ENCODE data around the gene CHADL. TPM values are rescaled to one million over a fixed set of nuclear protein-coding genes. Genes with fewer than 3 reads are reported as not detected.

CHADL gene
- total RNA-seq, 1 donor from 2014 or later = 1.2 TPM

- H3K36me3 Mint-ChIP-seq (ENCODE audit: low read depth, unreplicated experiment) = peaks cover 19% of the 10 kb centered on the region
- H3K4me3 Mint-ChIP-seq (ENCODE audit: unreplicated experiment) = no peak overlapping the region
- no peak for DNase-seq (ENCODE audit: low spot score)
- H3K9me3 Mint-ChIP-seq (ENCODE audit: unreplicated experiment) = no peaks in the 10 kb centered on the region
- peaks cover 13% of the 10 kb centered on the region for H3K27me3 Mint-ChIP-seq (ENCODE audit: unreplicated experiment)
- TF ChIP-seq CTCF (IDR thresholded peaks at IDR 0.05; ENCODE audit: unreplicated experiment) = no peak
- H3K27ac Mint-ChIP-seq (ENCODE audit: unreplicated experiment) = no peak overlapping the region
- H3K4me1 Mint-ChIP-seq (ENCODE audit: unreplicated experiment) = peaks cover 3% of the 10 kb centered on the region
Observed at GRCh38 chr22:41243361-41243760, 2.6 kb upstream of the CHADL start.

- TF ChIP-seq CTCF (IDR thresholded peaks at IDR 0.05; ENCODE audit: unreplicated experiment) = no peak
- no peaks in the 10 kb centered on the region for H3K9me3 Mint-ChIP-seq (ENCODE audit: unreplicated experiment)
Observed at GRCh38 chr22:41242396-41243117, 1.8 kb upstream of the CHADL start.

GRCh38 chr22:41241133-41241676 is 474 bp upstream of the CHADL start:
- no peak for DNase-seq (ENCODE audit: low spot score)
- Mint-ChIP-seq H3K9me3 (ENCODE audit: unreplicated experiment) (no peaks in the 10 kb centered on the region), H3K27ac (ENCODE audit: unreplicated experiment) (no peak overlapping the region), H3K4me1 (ENCODE audit: unreplicated experiment) (peaks cover 3% of the 10 kb centered on the region), H3K4me3 (ENCODE audit: unreplicated experiment) (no peak overlapping the region), H3K27me3 (ENCODE audit: unreplicated experiment) (peaks cover 9% of the 10 kb centered on the region), H3K36me3 (ENCODE audit: low read depth, unreplicated experiment) (peaks cover 14% of the 10 kb centered on the region)
- no peak for TF ChIP-seq CTCF (IDR thresholded peaks at IDR 0.05; ENCODE audit: unreplicated experiment)

More at GRCh38 chr22:41242396-41243117, 1.8 kb upstream of the CHADL start:
- Mint-ChIP-seq H3K27me3 (ENCODE audit: unreplicated experiment) (peaks cover 9% of the 10 kb centered on the region), H3K4me3 (ENCODE audit: unreplicated experiment) (no peak overlapping the region), H3K36me3 (ENCODE audit: low read depth, unreplicated experiment) (peaks cover 15% of the 10 kb centered on the region), H3K4me1 (ENCODE audit: unreplicated experiment) (peaks cover 3% of the 10 kb centered on the region), H3K27ac (ENCODE audit: unreplicated experiment) (no peak overlapping the region)
- no peak for DNase-seq (ENCODE audit: low spot score)

GRCh38 chr22:41239443-41240128 is 1.1 kb downstream of the CHADL start:
- H3K9me3 Mint-ChIP-seq (ENCODE audit: unreplicated experiment) = no peaks in the 10 kb centered on the region
- H3K4me1 Mint-ChIP-seq (ENCODE audit: unreplicated experiment) = peaks cover 3% of the 10 kb centered on the region
- DNase-seq (ENCODE audit: low spot score) = no peak
- H3K27ac Mint-ChIP-seq (ENCODE audit: unreplicated experiment) = no peak overlapping the region
- TF ChIP-seq CTCF (IDR thresholded peaks at IDR 0.05; ENCODE audit: unreplicated experiment) = no peak
- no peak overlapping the region for H3K4me3 Mint-ChIP-seq (ENCODE audit: unreplicated experiment)
- H3K27me3 Mint-ChIP-seq (ENCODE audit: unreplicated experiment) = peaks cover 7% of the 10 kb centered on the region
- peaks cover 10% of the 10 kb centered on the region for H3K36me3 Mint-ChIP-seq (ENCODE audit: low read depth, unreplicated experiment)
